ENCODE measurements around the gene ATOSB.

The ATOSB gene

DNA sequence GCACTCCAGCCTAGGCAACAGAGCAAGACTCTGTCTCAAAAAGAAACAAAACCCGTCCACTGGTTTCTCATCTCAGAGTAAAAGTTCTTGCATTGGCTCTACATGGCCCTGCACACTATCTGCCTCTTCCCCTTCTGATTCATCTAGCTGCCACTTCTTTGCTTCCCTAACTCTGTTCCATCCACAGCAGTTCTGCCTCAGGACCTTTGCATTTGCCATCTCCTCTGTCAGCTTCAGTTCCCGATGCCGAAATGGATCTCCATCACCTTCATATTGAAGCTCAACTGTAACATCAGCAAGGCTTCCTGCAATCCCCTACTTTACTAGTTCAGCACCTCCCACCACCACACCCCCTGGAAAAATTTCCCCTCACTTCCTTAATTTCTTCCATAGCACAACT, 18.1 kb downstream of the ATOSB start:
- no peak for TF ChIP-seq FOXA1 (IDR thresholded peaks at IDR 0.05)
- TF ChIP-seq, protein P1, sequence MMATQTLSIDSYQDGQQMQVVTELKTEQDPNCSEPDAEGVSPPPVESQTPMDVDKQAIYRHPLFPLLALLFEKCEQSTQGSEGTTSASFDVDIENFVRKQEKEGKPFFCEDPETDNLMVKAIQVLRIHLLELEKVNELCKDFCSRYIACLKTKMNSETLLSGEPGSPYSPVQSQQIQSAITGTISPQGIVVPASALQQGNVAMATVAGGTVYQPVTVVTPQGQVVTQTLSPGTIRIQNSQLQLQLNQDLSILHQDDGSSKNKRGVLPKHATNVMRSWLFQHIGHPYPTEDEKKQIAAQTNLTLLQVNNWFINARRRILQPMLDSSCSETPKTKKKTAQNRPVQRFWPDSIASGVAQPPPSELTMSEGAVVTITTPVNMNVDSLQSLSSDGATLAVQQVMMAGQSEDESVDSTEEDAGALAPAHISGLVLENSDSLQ (IDR thresholded peaks at IDR 0.05): no peak
- no peak for TF ChIP-seq NFRKB (IDR thresholded peaks at IDR 0.05)
- DNase-seq (ENCODE audit: extremely low spot score): no peak
- ChIA-PET CTCF (no interaction called here), POLR2A (interaction anchor here (1.0 to 1.6 kb wide), 3 partner anchors 11 to 25 kb away, joined by 3 to 6 read pairs (median 5); partner anchors contain the start of genes FANCG and VCP)

DNA sequence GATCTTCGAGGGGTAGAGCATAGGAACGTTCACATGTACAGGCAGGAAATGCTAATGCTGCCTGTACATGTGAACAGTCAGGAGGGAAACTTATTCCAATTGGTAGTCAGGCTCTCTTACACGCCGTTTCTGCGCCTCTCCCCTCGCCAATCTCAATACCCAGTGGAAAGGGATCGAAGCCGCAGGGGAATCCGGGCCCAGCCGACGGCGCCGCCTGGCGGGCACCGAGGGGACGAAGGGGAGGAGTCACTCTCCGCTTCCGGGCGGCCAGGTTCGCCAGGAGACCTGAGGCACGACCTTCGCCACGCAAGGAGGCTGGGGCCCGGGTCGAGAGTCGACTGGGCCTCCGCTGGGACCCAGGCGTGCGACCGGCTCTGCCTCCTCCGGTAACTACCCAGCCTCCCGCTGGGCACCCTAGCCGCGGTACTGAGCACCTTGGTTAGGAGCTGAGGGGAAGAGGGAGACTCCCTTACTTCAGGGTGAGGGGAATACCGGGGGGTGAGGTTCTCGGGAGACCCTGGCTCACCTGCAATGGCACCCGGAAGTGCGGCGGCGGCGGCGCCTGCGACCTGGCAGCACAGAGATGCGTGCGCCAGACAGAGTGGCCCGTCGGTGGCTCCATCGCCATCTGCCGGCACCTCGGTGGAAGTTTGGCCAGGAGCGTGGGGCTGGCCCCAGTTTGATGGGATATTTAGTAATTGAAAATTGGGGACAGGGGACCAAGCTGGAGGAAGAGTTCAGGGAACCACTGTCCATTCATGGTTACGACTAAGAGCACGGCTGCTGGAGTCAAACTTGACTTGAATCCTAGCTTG, 19.4 kb downstream of the ATOSB start, which contains the start of gene PIGO:
TSS of gene PIGO (minus strand) at position 557 of the 815 bp plus-strand sequence. CDS start 1,026 bp downstream, outside the sequence.
- TF ChIP-seq ELF4 (IDR thresholded peaks at IDR 0.05): peak; percentile 97
- peak; percentile 61 for TF ChIP-seq L3MBTL2 (conservative IDR thresholded peaks at IDR 0.05)
- no peak for TF ChIP-seq FOXM1 (IDR thresholded peaks at IDR 0.05; ENCODE audit: borderline replicate concordance)
- 0 out of 2 replicates have a peak, but pooled peaks have one; percentile 38 for TF ChIP-seq LEF1 (IDR thresholded peaks at IDR 0.05; ENCODE audit: borderline replicate concordance)
- TF ChIP-seq NFRKB (IDR thresholded peaks at IDR 0.05): peak; percentile 14; the same call in 1 of the 2 replicates
- POLR2A ChIA-PET: interaction anchor here (0.6 to 3.0 kb wide), 6 partner anchors 12 to 328 kb away, joined by 3 to 17 read pairs (median 4); partner anchors contain the start of gene FANCG
- DNase-seq (ENCODE audit: extremely low spot score): peak; percentile 86

DNA sequence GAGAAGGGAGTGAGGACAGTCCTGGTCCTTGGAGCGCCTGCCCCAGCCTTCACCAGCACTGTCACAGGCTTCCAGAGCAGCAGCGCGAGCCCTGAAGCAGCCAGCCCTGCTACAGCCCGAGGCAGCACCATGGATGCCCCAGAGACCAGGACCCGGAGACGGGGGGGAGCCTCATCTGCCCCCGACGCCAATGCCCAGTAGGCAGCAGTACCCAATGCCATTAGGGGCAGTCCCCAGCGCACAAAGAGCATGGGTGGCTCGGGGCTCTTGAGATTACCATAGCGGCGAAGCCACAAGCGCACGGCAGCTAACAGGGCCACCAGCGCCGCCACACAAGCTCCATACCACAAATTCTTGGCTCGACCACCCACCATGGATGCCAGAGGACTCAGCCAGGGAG, 24.1 kb downstream of the ATOSB start:
- DNase-seq (ENCODE audit: extremely low spot score): no peak
- ChIA-PET CTCF (interaction anchor here (1.5 kb wide), 1 partner anchor 20 kb away, joined by 4 read pairs; the partner anchor contains the start of gene VCP), POLR2A (interaction anchor here (1.1 to 1.9 kb wide), 4 partner anchors 11 to 19 kb away, joined by 3 to 6 read pairs (median 4); partner anchors contain the start of genes FANCG, STOML2 and VCP)
- no peak for TF ChIP-seq L3MBTL2 (conservative IDR thresholded peaks at IDR 0.05)
- no peak for TF ChIP-seq BHLHE40 (IDR thresholded peaks at IDR 0.05; ENCODE audit: borderline replicate concordance)
- TF ChIP-seq HDGF (IDR thresholded peaks at IDR 0.05; ENCODE audit: borderline replicate concordance): no peak
- TF ChIP-seq NFRKB (IDR thresholded peaks at IDR 0.05): no peak
- no peak for TF ChIP-seq CTBP1 (IDR thresholded peaks at IDR 0.05; ENCODE audit: borderline replicate concordance)
- no peak for TF ChIP-seq ARNT (IDR thresholded peaks at IDR 0.05)
- TF ChIP-seq SUZ12 (IDR thresholded peaks at IDR 0.05): no peak
- TF ChIP-seq, protein P1 (IDR thresholded peaks at IDR 0.05): no peak

More for the DNA sequence above, 19.4 kb downstream of the ATOSB start, which contains the start of gene PIGO:
- CTCF ChIA-PET: interaction anchor here (0.9 kb wide), 3 partner anchors 14 to 17 kb away, joined by 3 read pairs; no protein-coding TSS in a partner anchor

DNA sequence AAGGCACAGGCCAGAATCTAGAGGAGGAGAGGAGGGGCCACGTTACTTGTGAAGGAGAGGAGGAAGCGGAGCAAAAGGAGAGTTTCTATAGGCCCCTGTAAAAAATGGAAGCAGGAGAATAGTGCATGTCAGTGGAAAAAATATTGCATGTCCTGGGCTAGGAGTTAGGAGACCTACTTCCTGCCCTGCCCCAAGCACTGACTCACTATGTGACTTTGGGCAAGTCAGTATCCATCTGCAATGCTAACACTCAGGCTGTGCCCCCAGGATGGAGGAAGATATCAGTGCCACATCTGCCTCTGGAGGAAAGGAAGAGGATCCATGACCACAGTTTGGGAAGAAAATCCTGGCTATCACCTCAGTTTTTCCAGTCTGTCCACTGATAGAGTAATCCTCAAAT, 26.2 kb downstream of the ATOSB start:
- DNase-seq (ENCODE audit: extremely low spot score): no peak
- ChIA-PET CTCF (no interaction called here), POLR2A (no interaction called here)
- TF ChIP-seq SUZ12 (IDR thresholded peaks at IDR 0.05): no peak
- no peak for TF ChIP-seq L3MBTL2 (conservative IDR thresholded peaks at IDR 0.05)
- TF ChIP-seq CTBP1 (IDR thresholded peaks at IDR 0.05; ENCODE audit: borderline replicate concordance): no peak
- TF ChIP-seq TARDBP (IDR thresholded peaks at IDR 0.05): no peak
- TF ChIP-seq LEF1 (IDR thresholded peaks at IDR 0.05; ENCODE audit: borderline replicate concordance): no peak

DNA sequence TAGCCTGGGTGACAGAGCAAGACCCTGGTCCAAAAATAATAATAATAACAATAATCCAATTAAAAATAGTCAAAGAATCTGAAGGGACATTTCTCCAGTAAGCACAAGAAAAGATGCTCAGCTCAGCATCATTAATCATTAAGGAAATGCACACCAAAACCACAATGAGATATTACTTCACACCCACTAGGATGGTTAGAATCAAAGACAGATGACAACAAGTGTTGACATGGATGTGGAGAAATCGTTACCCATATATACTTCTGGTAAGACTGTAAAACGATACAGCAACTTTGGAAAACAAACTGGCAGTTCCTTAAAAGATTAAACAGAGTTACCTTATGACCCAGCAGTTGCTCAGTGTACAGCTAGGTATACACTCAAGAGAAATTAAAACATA, 30.6 kb downstream of the ATOSB start:
- no peak for TF ChIP-seq NFRKB (IDR thresholded peaks at IDR 0.05)
- TF ChIP-seq TARDBP (IDR thresholded peaks at IDR 0.05): no peak
- no peak for TF ChIP-seq ELF4 (IDR thresholded peaks at IDR 0.05)
- no peak for TF ChIP-seq SP1 (IDR thresholded peaks at IDR 0.05)
- TF ChIP-seq FOXA1 (IDR thresholded peaks at IDR 0.05): no peak
- no peak for TF ChIP-seq L3MBTL2 (conservative IDR thresholded peaks at IDR 0.05)
- no peak for TF ChIP-seq HDGF (IDR thresholded peaks at IDR 0.05; ENCODE audit: borderline replicate concordance)
- no peak for TF ChIP-seq BHLHE40 (IDR thresholded peaks at IDR 0.05; ENCODE audit: borderline replicate concordance)
- no peak for TF ChIP-seq LEF1 (IDR thresholded peaks at IDR 0.05; ENCODE audit: borderline replicate concordance)
- no peak for TF ChIP-seq FOXK2 (IDR thresholded peaks at IDR 0.05)
- TF ChIP-seq FOXM1 (IDR thresholded peaks at IDR 0.05; ENCODE audit: borderline replicate concordance): no peak
- no peak for TF ChIP-seq CTBP1 (IDR thresholded peaks at IDR 0.05; ENCODE audit: borderline replicate concordance)
- TF ChIP-seq ARNT (IDR thresholded peaks at IDR 0.05): no peak
- TF ChIP-seq SUZ12 (IDR thresholded peaks at IDR 0.05): no peak
- POLR2A ChIA-PET: no interaction called here
- DNase-seq (ENCODE audit: extremely low spot score): no peak
- CTCF ChIA-PET: no interaction called here

DNA sequence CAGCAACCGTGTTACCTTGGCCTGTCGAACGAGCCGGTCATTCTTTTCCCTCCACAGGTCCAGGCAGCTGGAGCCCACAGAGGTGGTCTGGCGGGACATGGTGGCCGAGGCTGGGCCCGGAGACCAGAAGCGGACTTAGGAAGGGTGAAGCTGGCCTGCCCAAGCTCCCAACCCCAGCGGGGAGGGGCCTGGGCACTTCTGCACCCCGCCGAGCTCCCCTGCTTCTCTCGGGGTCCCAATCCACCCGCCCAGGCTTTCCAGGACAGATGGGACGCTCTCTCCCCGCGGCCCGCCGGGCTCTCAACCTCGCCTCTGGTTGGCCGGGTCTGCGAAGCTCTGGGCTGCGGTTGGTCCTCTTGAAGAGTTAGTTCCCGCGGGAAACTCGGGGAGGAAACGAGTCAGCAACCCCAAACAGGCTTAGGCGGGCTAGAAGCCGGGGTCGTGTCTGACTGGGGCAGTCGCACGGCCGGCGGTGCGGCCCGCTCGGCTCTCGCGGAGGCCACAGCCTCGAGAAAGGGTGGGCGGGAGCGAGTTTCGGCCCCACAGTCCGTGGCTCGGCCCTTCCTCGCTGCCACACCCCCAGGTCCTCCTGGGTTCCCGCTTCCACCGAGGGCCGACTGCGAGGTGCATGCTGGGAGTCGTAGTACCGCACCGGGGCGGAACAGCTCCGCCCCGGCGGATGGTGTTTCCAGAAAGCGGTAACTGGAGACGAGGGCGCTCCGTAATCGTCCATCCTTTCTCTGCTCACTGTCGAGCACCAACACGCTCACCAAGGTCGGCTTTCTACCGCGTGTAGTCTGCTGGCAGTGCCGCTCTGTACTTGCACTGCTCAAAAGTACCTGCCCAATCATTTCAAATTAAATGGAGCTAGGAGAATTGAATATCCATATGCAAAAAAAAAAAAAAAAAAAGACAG, 36.0 kb downstream of the ATOSB start, which contains the start of gene FANCG:
TSS of gene FANCG (minus strand) at position 517 of the 916 bp plus-strand sequence. CDS start at position 99, 418 bp downstream.
- peak; percentile 87 for DNase-seq (ENCODE audit: extremely low spot score)
- POLR2A ChIA-PET: interaction anchor here (0.7 to 4.1 kb wide), 11 partner anchors 8 to 82 kb away, joined by 3 to 28 read pairs (median 4); partner anchors contain the start of genes PIGO, STOML2, UNC13B and VCP
- CTCF ChIA-PET: interaction anchor here (0.6 to 1.2 kb wide), 4 partner anchors 14 to 38 kb away, joined by 3 to 4 read pairs (median 3); partner anchors contain the start of gene PIGO
- TF ChIP-seq NFRKB (IDR thresholded peaks at IDR 0.05): no peak
- TF ChIP-seq FOXK2 (IDR thresholded peaks at IDR 0.05): no peak
- TF ChIP-seq SUZ12 (IDR thresholded peaks at IDR 0.05): no peak
- TF ChIP-seq, protein P1 (IDR thresholded peaks at IDR 0.05): no peak
- TF ChIP-seq ZNF384 (IDR thresholded peaks at IDR 0.05): no peak
- no peak for TF ChIP-seq BHLHE40 (IDR thresholded peaks at IDR 0.05; ENCODE audit: borderline replicate concordance)
- no peak for TF ChIP-seq ELF4 (IDR thresholded peaks at IDR 0.05)
- peak; percentile 82; the same call in 1 of the 2 replicates for TF ChIP-seq HDGF (IDR thresholded peaks at IDR 0.05; ENCODE audit: borderline replicate concordance)
- no peak for TF ChIP-seq LEF1 (IDR thresholded peaks at IDR 0.05; ENCODE audit: borderline replicate concordance)
- no peak for TF ChIP-seq TARDBP (IDR thresholded peaks at IDR 0.05)
- peak; percentile 97 for TF ChIP-seq L3MBTL2 (conservative IDR thresholded peaks at IDR 0.05)
- no peak for TF ChIP-seq FOXA1 (IDR thresholded peaks at IDR 0.05)
